Head of caudate nucleus (tissue), 42 donors: ENCODE measurements around the gene PDZRN4.
A peak's percentile ranks its signal among the peaks of the same experiment; 100 is the strongest.
"Not testable (repeated sequence)": the region's sequence is repeated elsewhere in the genome, so short reads cannot be mapped to it uniquely, and the experiment has no call there.

Experiments
- DNase-seq, 42 donors: peaks; one replicate each; pipeline versions ENCODE4 v3.0.0 to v3.0.0-alpha.2; 2020 to 2021; ENCODE audit warnings: mixed read lengths in 7 of 42
- intact Hi-C: fragments of 100-400 bp; cut with DNase I; formaldehyde crosslinking; loops from one replicate; pipeline ENCODE4 v1.15.0; 2022

The PDZRN4 gene

GRCh38 chr12:41211448-41211847, 23.3 kb downstream of the PDZRN4 start:
- DNase-seq = no peak
- intact Hi-C loops = no loop called here

GRCh38 chr12:41212625-41213024, 24.5 kb downstream of the PDZRN4 start:
- intact Hi-C loops = no loop called here
- peak in 1 of 42 donors; percentile 5 for DNase-seq

DNA sequence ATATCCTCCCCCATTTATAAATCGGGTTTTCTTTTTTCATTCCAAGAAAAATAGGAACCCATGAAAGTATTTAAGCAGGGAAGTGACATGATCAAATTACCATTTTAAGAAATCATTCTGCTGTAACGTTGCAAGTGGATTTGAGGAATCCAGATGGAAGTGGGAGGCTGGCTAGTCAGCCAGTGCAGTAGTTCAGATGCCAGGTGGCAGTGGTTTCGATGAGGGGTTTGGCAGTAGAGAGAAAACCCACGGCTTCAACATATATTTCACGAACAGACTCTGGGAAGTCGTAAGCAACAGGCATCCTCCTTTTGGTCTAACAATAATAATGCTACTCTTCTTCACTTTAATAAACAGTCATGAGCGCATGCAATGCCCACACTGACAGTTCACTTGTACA, 25.0 kb downstream of the PDZRN4 start:
- intact Hi-C loops = no loop called here
- DNase-seq = peak in 1 of 42 donors; percentile 23

DNA sequence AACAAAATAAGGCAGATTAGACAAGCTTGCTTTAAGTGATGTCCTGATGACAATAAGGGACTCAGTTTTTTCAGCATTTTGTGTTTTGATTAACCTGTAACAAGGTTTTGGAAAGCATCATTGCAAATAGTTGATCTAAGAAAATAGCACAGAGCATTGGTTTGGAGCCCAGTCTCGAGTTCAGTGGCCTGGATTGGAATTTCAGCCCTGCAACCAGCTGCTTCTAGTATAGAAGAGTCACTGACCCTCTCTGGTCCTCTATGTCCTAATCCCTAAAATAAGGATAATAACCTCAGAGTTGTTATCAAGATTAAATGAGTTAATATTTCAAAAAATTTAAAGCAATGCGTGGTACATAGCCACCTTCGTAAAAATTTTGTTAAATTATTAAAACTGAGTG, 25.5 kb downstream of the PDZRN4 start:
- intact Hi-C loops = no loop called here
- no peak for DNase-seq

DNA sequence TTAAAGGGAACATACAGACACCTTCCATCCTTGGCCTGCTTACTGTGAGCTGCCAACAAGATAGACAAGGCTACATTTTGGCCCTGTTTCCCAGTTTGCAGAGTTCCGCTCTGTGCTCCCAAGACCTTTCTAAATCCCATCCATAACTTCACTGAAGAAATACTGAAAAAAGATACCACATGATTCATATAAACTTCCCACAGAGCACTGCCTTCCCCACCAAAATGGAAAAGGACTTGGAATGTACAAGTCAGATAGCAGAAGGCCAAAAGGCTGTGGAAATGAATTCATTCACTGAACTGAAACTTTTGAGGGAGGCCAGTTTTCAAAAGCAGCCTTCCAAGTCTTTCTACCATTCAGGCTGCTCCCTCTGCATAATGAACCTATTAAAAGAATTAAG, 29.6 kb downstream of the PDZRN4 start:
- intact Hi-C loops = no loop called here
- DNase-seq = no peak

DNA sequence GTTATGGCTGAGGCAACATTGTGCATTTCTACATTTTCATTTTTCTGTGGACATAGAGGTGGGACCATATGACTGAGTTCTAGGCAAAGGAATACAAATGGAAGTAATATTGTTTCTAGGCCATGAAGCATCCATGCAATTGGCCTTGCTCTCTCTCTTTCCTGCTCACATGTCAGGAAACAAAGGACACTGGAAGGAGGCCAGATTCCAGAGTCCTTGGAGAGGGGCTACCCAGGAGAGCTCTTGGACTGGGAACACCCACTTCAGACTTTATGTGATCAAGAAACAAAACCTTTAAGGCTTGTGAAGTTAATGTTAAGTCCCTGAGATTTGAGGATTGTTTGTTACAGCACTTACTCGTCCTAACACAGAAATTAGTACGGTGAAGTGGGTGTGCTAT, 32.8 kb downstream of the PDZRN4 start:
- intact Hi-C loops = no loop called here
- no peak for DNase-seq

GRCh38 chr12:41221491-41221890, 33.4 kb downstream of the PDZRN4 start:
- intact Hi-C loops = no loop called here
- DNase-seq = no peak

GRCh38 chr12:41223600-41223999, 35.5 kb downstream of the PDZRN4 start:
- no peak for DNase-seq
- intact Hi-C loops = no loop called here

DNA sequence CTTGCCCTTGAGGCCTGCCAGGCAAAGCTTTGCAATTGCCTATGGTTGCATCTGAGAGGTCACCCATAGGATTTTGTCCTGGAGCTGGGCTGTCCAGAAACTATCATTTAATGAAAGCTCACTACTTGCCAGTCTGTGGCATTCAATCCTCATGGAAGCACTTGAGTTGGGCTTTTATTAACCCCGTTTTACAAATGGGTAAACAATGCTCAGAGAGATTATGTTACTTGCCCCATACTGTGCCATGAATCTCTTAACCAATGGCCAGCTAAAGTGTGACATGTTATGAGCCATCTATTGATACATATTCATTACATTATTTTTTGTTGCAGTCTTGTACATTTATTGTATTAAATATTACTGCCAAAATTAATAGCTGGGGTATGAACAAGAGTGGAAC, 35.9 kb downstream of the PDZRN4 start:
- intact Hi-C loops = no loop called here
- DNase-seq = no peak

DNA sequence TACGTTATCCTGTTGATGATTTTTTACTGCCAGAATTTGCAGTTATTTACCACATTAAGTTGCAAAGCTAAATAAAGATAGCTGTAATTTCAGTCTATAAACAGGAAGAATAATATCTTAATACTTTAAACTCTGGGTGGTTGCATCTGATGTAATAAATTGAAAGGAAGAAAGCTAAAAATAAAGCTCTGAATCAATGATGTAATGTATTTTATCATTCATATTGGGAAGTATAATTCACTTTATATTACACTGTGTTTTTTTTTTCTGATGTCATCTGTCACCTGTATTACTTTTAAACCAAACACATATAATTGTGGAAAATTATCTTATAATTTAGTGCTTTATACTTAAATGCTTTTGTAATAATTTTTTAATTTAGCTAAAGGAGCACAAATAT, 37.1 kb downstream of the PDZRN4 start:
- DNase-seq = no peak
- intact Hi-C loops = no loop called here

- DNase-seq = no peak
- intact Hi-C loops = no loop called here
These were observed 40.1 kb downstream of the PDZRN4 start for GRCh38 chr12:41228066-41228820.

DNA sequence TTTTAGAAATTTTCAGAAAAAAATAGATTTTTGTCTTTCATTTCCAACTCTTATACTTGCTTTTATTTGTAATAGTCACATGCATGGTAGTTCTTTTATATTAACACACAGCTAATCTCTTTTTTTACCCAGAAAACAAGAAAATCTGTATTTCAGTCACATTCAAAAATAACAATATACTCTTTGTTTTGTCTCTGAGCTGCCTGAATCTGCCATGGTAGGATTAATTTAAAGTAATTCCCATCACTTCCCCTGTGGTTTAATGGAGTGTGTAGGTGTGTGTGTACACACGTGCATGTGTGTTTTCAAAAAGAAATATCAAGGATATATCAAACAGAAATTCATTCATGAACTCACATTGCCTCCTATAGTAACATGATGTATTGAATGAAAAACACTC, 42.6 kb downstream of the PDZRN4 start:
- DNase-seq = no peak
- intact Hi-C loops = no loop called here

- intact Hi-C loops = no loop called here
- no peak for DNase-seq
These were observed 46.6 kb downstream of the PDZRN4 start for GRCh38 chr12:41234692-41235091.

GRCh38 chr12:41242603-41243002, 54.5 kb downstream of the PDZRN4 start:
- no peak for DNase-seq
- intact Hi-C loops = no loop called here

DNA sequence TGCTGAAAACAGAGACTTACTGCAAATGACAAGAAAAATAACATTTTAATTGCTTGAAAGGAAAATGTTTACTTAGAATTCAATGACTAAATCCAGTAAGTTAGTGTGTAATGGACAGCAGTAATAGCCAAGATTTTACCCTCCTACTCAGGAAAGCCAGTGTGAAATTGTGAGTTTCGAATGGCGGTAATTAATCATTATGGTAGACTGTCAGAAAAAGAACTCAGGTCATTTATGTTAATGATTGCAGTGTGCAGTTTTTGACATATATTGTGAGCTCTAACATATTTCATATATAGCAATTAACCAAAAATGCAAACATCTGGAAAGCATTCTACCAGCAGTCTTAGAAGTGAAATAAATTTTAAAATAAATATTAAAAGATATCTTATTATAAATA, 60.3 kb downstream of the PDZRN4 start:
- intact Hi-C loops = no loop called here
- DNase-seq = no peak

DNA sequence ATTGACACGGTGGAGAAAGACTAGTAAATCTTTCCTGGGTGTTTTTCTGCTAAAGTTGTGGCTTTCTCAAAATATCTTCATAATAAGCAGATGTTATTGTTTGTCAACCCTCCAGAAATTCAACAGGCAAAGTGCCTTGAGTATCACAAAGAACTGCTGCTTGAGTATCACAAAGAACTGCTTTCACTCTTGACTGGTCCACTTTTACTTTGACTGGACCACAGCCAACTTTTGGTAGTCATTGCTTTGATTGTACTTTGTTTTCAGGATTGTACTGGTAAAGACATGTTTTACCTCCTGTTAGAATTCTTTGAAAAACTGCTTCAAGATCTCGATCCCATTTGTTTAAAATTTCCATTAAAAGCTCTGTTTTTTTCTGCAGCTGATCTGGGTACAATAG, 62.6 kb downstream of the PDZRN4 start:
- intact Hi-C loops = no loop called here
- peak in 2 of 42 donors; percentile 12 to 15 for DNase-seq

GRCh38 chr12:41254004-41254914, 66.1 kb downstream of the PDZRN4 start:
- intact Hi-C loops = no loop called here
- no peak for DNase-seq

GRCh38 chr12:41263196-41263595, 75.1 kb downstream of the PDZRN4 start:
- intact Hi-C loops, DNase-seq: not testable (repeated sequence)

DNA sequence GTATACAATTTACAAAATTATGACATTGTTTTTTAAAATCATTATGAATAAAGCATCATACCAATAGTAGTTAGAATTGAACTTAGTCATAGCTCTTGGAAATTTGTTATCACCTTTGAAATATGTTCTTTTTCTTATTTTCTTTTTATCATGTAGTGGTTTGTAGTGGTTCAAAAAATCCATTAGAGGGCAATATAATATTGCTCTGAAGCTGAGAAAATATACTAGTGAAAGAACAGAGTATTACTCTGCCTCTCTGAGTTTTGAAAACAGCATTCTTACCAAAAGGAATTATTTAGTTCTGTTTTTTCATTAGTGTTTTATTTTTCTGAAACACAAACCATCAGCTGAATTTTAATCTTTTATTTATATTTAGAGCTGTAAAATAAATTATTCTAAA, 76.2 kb downstream of the PDZRN4 start:
- intact Hi-C loops = no loop called here
- no peak for DNase-seq

GRCh38 chr12:41269056-41269455, 80.9 kb downstream of the PDZRN4 start:
- no peak for DNase-seq
- intact Hi-C loops = no loop called here

DNA sequence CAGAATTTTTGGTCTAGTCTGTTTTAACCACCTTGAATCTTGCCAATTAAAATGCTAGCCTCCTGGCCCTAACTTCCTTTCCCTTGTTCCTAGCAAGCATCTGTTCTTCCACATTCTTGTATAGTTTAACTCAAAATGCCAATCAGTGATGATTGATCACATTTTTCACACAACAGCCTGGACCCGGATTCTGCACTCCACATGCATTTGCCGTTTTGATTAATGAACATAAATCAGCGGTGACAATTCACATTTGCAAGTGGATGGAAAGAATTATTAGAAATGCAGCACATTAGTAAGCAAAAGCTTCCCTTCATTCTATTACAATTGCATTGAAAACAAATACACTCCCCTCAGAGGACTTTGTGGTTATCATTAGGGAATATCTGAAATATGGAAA, 83.4 kb downstream of the PDZRN4 start:
- DNase-seq = no peak
- intact Hi-C loops = no loop called here
